Measurements from ENCODE around the gene KHDRBS2. TPM values are rescaled to one million over a fixed set of nuclear protein-coding genes. Genes with fewer than 3 reads are reported as not detected.

KHDRBS2 gene
- total RNA-seq, 1 experiment from 2014 or later, result not detected

- Mint-ChIP-seq H3K27me3 (ENCODE audit: insufficient read depth, unreplicated experiment) (peaks cover 14% of the 10 kb centered on the region), H3K4me1 (ENCODE audit: insufficient read depth, unreplicated experiment) (no peaks in the 10 kb centered on the region), H3K9me3 (ENCODE audit: unreplicated experiment) (peaks cover 10% of the 10 kb centered on the region), H3K36me3 (ENCODE audit: insufficient read depth, unreplicated experiment) (no peaks in the 10 kb centered on the region), H3K4me3 (ENCODE audit: unreplicated experiment) (no peak overlapping the region), H3K27ac (ENCODE audit: low read depth, unreplicated experiment) (no peak overlapping the region)
- intact Hi-C loops (cut with micrococcal nuclease), result no loop called here
- DNase-seq (ENCODE audit: unreplicated experiment), result no peak
- CTCF ChIA-PET, result interaction anchor here (0.9 kb wide), 1 partner anchor 183 kb away, joined by 3 read pairs; no protein-coding TSS in a partner anchor
- no TSS peak for BruUV-seq (replicated peaks)
- TF ChIP-seq, protein P1, sequence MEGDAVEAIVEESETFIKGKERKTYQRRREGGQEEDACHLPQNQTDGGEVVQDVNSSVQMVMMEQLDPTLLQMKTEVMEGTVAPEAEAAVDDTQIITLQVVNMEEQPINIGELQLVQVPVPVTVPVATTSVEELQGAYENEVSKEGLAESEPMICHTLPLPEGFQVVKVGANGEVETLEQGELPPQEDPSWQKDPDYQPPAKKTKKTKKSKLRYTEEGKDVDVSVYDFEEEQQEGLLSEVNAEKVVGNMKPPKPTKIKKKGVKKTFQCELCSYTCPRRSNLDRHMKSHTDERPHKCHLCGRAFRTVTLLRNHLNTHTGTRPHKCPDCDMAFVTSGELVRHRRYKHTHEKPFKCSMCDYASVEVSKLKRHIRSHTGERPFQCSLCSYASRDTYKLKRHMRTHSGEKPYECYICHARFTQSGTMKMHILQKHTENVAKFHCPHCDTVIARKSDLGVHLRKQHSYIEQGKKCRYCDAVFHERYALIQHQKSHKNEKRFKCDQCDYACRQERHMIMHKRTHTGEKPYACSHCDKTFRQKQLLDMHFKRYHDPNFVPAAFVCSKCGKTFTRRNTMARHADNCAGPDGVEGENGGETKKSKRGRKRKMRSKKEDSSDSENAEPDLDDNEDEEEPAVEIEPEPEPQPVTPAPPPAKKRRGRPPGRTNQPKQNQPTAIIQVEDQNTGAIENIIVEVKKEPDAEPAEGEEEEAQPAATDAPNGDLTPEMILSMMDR (IDR thresholded peaks at IDR 0.05; ENCODE audit: unreplicated experiment), result no peak
- POLR2A ChIA-PET, result interaction anchor here (0.6 kb wide), 1 partner anchor 34 kb away, joined by 3 read pairs; no protein-coding TSS in a partner anchor
Measured at GRCh38 chr6:61959196-61959595, 326.8 kb downstream of the KHDRBS2 start.

DNA sequence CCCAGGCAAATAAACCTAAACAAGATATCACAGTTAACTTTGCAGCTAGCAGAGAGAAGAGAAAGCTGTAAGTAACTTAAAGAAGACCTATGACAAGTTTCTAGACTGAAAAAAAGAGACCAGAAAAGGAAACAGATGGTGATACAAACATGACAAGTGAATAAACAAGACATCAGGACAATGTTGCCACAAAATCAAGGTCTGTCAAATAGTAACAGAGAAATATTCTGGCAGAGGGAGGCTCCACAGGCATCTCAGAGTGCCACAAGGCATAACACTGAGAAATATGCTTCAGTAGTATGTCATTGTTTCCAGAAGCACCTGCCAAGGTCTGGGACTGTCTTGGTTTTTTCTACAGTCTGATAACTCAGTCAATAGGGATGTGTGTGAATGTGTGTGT, 332.2 kb downstream of the KHDRBS2 start:
- Mint-ChIP-seq H3K27ac (ENCODE audit: low read depth, unreplicated experiment) (no peak overlapping the region), H3K4me3 (ENCODE audit: unreplicated experiment) (no peak overlapping the region)

DNA sequence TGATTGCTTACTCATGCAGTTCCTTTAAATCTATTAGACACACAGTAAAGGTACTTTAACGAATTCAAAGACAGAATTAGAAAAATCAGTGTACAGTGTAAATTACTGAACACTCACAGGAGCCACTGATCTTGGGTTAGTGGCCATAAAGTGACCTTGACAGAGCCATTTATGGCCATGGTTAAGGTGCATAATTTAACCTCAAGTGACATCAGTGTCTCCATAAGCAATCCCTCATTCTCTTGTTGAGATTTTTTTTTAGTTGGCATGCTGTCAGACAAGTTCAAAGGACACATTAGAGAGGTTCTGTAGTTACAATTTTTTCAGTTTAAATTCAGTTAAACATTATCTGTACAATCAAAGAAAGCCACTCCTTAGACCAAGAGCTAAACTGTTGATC, 334.4 kb downstream of the KHDRBS2 start:
- H3K27ac Mint-ChIP-seq (ENCODE audit: low read depth, unreplicated experiment), result no peak overlapping the region
- peaks cover 6% of the 10 kb centered on the region for H3K9me3 Mint-ChIP-seq (ENCODE audit: unreplicated experiment)
- H3K4me3 Mint-ChIP-seq (ENCODE audit: unreplicated experiment), result no peak overlapping the region
- POLR2A ChIA-PET, result no interaction called here
- no TSS peak for BruUV-seq (replicated peaks)
- intact Hi-C loops (cut with micrococcal nuclease), result no loop called here
- TF ChIP-seq, protein P1 (IDR thresholded peaks at IDR 0.05; ENCODE audit: unreplicated experiment), result no peak
- CTCF ChIA-PET, result no interaction called here
- H3K27me3 Mint-ChIP-seq (ENCODE audit: insufficient read depth, unreplicated experiment), result peaks cover 13% of the 10 kb centered on the region
- no peaks in the 10 kb centered on the region for H3K4me1 Mint-ChIP-seq (ENCODE audit: insufficient read depth, unreplicated experiment)
- DNase-seq (ENCODE audit: unreplicated experiment), result no peak
- H3K36me3 Mint-ChIP-seq (ENCODE audit: insufficient read depth, unreplicated experiment), result no peaks in the 10 kb centered on the region

More for the DNA sequence above, 332.2 kb downstream of the KHDRBS2 start:
- intact Hi-C loops (cut with micrococcal nuclease), result no loop called here
- POLR2A ChIA-PET, result no interaction called here
- peaks cover 10% of the 10 kb centered on the region for H3K9me3 Mint-ChIP-seq (ENCODE audit: unreplicated experiment)
- TF ChIP-seq, protein P1 (IDR thresholded peaks at IDR 0.05; ENCODE audit: unreplicated experiment), result no peak
- CTCF ChIA-PET, result no interaction called here
- H3K27me3 Mint-ChIP-seq (ENCODE audit: insufficient read depth, unreplicated experiment), result no peaks in the 10 kb centered on the region
- H3K4me1 Mint-ChIP-seq (ENCODE audit: insufficient read depth, unreplicated experiment), result no peaks in the 10 kb centered on the region
- no peak for DNase-seq (ENCODE audit: unreplicated experiment)
- BruUV-seq (replicated peaks), result no TSS peak
- no peaks in the 10 kb centered on the region for H3K36me3 Mint-ChIP-seq (ENCODE audit: insufficient read depth, unreplicated experiment)

- H3K36me3 Mint-ChIP-seq (ENCODE audit: insufficient read depth, unreplicated experiment), result no peaks in the 10 kb centered on the region
- H3K27me3 Mint-ChIP-seq (ENCODE audit: insufficient read depth, unreplicated experiment), result peaks cover 20% of the 10 kb centered on the region
- no TSS peak for BruUV-seq (replicated peaks)
- POLR2A ChIA-PET, result no interaction called here
- H3K9me3 Mint-ChIP-seq (ENCODE audit: unreplicated experiment), result no peaks in the 10 kb centered on the region
- no peak overlapping the region for H3K27ac Mint-ChIP-seq (ENCODE audit: low read depth, unreplicated experiment)
- H3K4me1 Mint-ChIP-seq (ENCODE audit: insufficient read depth, unreplicated experiment), result no peaks in the 10 kb centered on the region
- DNase-seq (ENCODE audit: unreplicated experiment), result no peak
- intact Hi-C loops (cut with micrococcal nuclease), result no loop called here
- CTCF ChIA-PET, result no interaction called here
- H3K4me3 Mint-ChIP-seq (ENCODE audit: unreplicated experiment), result no peak overlapping the region
- TF ChIP-seq, protein P1 (IDR thresholded peaks at IDR 0.05; ENCODE audit: unreplicated experiment), result no peak
Measured at GRCh38 chr6:61950811-61951210, 335.2 kb downstream of the KHDRBS2 start.
